ENCODE data around the gene KIAA1143. TPM values are rescaled to one million over a fixed set of nuclear protein-coding genes. Genes with fewer than 3 reads are reported as not detected.

The KIAA1143 gene
- total and polyA plus RNA-seq, 2 of the 13 experiments (the other 11 are each of a cell fraction or from before 2014, with no cell fraction given): 9.9 to 27.2 TPM

DNA sequence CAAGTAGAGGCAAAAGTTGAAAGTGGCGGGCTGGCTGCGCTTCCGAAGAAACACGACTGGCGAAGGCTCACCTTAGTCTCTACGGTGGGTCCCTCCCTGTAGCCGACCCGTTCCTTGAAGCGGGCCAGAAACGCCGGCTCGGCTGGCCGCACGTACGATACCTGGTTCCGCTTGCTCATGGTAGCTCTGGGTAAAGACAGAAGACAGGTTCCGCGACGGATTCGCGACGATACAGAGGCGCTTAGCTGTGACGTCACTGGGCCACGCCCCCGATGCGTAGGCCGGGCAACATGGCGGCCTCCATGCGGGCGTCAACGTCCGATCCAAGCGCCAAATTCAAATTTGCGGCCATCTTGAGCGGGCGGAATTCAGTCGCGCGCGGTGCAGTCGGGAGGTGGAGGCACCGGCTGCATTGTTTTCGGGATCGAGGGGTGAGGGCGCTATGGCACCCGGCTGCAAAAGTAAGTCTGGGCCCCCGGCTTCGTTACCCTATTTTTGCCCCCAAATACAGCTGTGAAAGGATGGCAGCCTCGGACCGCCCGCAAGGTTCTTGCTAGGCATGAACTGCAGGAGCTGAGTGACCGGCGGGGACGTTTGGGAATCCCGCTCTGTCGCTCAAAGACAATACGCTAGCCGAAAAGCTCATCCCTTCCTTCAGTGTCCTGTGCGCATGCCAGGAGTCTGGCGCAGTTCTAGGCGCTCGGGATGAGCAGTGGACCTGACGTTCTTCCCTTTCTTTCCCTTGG is at the start of gene KIAA1143, which contains the start of gene KIF15 (continued):
- TF ChIP-seq FOXA1 (IDR thresholded peaks at IDR 0.05) (no peak), FOXA1 (CRISPR knock-in tag; IDR thresholded peaks at IDR 0.05) (peak; percentile 35; the same call in 1 of the 2 replicates), ZNF510 (CRISPR knock-in tag; IDR thresholded peaks at IDR 0.05; ENCODE audit: low read depth) (no peak), DR1 (CRISPR knock-in tag; IDR thresholded peaks at IDR 0.05) (peak; percentile 62; the same call in 1 of the 2 replicates), ZNF17 (CRISPR knock-in tag; IDR thresholded peaks at IDR 0.05) (no peak), THAP11 (CRISPR knock-in tag; IDR thresholded peaks at IDR 0.05) (peak; percentile 92), SIN3B (IDR thresholded peaks at IDR 0.05; ENCODE audit: low read length) (peak; percentile 98), EP300 (IDR thresholded peaks at IDR 0.05; ENCODE audit: low read depth in 2 of 2, low read length in 2 of 2) (peak; percentile 8 to 37; a peak in 2 of 4 replicates), EP300 (CRISPR knock-in tag; IDR thresholded peaks at IDR 0.05; ENCODE audit: borderline replicate concordance) (no peak), PHF8 (CRISPR knock-in tag; IDR thresholded peaks at IDR 0.05) (peak; percentile 93), TAF1 (CRISPR knock-in tag; IDR thresholded peaks at IDR 0.05) (peak; percentile 80; the same call in 1 of the 2 replicates), ZKSCAN1 (IDR thresholded peaks at IDR 0.05; ENCODE audit: low read length) (no peak), ZKSCAN5 (CRISPR knock-in tag; IDR thresholded peaks at IDR 0.05) (no peak)
- TF ChIP-seq, protein P1, sequence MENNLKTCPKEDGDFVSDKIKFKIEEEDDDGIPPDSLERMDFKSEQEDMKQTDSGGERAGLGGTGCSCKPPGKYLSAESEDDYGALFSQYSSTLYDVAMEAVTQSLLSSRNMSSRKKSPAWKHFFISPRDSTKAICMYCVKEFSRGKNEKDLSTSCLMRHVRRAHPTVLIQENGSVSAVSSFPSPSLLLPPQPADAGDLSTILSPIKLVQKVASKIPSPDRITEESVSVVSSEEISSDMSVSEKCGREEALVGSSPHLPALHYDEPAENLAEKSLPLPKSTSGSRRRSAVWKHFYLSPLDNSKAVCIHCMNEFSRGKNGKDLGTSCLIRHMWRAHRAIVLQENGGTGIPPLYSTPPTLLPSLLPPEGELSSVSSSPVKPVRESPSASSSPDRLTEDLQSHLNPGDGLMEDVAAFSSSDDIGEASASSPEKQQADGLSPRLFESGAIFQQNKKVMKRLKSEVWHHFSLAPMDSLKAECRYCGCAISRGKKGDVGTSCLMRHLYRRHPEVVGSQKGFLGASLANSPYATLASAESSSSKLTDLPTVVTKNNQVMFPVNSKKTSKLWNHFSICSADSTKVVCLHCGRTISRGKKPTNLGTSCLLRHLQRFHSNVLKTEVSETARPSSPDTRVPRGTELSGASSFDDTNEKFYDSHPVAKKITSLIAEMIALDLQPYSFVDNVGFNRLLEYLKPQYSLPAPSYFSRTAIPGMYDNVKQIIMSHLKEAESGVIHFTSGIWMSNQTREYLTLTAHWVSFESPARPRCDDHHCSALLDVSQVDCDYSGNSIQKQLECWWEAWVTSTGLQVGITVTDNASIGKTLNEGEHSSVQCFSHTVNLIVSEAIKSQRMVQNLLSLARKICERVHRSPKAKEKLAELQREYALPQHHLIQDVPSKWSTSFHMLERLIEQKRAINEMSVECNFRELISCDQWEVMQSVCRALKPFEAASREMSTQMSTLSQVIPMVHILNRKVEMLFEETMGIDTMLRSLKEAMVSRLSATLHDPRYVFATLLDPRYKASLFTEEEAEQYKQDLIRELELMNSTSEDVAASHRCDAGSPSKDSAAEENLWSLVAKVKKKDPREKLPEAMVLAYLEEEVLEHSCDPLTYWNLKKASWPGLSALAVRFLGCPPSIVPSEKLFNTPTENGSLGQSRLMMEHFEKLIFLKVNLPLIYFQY (CRISPR knock-in tag; IDR thresholded peaks at IDR 0.05; ENCODE audit: borderline replicate concordance): peak; percentile 97
- TF ChIP-seq, protein P2, sequence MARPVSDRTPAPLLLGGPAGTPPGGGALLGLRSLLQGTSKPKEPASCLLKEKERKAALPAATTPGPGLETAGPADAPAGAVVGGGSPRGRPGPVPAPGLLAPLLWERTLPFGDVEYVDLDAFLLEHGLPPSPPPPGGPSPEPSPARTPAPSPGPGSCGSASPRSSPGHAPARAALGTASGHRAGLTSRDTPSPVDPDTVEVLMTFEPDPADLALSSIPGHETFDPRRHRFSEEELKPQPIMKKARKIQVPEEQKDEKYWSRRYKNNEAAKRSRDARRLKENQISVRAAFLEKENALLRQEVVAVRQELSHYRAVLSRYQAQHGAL (CRISPR knock-in tag; IDR thresholded peaks at IDR 0.05; ENCODE audit: not compliant biosample characterization): no peak
- TF ChIP-seq, protein P3, sequence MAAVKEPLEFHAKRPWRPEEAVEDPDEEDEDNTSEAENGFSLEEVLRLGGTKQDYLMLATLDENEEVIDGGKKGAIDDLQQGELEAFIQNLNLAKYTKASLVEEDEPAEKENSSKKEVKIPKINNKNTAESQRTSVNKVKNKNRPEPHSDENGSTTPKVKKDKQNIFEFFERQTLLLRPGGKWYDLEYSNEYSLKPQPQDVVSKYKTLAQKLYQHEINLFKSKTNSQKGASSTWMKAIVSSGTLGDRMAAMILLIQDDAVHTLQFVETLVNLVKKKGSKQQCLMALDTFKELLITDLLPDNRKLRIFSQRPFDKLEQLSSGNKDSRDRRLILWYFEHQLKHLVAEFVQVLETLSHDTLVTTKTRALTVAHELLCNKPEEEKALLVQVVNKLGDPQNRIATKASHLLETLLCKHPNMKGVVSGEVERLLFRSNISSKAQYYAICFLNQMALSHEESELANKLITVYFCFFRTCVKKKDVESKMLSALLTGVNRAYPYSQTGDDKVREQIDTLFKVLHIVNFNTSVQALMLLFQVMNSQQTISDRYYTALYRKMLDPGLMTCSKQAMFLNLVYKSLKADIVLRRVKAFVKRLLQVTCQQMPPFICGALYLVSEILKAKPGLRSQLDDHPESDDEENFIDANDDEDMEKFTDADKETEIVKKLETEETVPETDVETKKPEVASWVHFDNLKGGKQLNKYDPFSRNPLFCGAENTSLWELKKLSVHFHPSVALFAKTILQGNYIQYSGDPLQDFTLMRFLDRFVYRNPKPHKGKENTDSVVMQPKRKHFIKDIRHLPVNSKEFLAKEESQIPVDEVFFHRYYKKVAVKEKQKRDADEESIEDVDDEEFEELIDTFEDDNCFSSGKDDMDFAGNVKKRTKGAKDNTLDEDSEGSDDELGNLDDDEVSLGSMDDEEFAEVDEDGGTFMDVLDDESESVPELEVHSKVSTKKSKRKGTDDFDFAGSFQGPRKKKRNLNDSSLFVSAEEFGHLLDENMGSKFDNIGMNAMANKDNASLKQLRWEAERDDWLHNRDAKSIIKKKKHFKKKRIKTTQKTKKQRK (IDR thresholded peaks at IDR 0.05; ENCODE audit: low read length): no peak
- TF ChIP-seq, protein P4, sequence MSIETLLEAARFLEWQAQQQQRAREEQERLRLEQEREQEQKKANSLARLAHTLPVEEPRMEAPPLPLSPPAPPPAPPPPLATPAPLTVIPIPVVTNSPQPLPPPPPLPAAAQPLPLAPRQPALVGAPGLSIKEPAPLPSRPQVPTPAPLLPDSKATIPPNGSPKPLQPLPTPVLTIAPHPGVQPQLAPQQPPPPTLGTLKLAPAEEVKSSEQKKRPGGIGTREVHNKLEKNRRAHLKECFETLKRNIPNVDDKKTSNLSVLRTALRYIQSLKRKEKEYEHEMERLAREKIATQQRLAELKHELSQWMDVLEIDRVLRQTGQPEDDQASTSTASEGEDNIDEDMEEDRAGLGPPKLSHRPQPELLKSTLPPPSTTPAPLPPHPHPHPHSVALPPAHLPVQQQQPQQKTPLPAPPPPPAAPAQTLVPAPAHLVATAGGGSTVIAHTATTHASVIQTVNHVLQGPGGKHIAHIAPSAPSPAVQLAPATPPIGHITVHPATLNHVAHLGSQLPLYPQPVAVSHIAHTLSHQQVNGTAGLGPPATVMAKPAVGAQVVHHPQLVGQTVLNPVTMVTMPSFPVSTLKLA (IDR thresholded peaks at IDR 0.05): peak; percentile 49; the same call in 1 of the 2 replicates
- TF ChIP-seq, protein P5, sequence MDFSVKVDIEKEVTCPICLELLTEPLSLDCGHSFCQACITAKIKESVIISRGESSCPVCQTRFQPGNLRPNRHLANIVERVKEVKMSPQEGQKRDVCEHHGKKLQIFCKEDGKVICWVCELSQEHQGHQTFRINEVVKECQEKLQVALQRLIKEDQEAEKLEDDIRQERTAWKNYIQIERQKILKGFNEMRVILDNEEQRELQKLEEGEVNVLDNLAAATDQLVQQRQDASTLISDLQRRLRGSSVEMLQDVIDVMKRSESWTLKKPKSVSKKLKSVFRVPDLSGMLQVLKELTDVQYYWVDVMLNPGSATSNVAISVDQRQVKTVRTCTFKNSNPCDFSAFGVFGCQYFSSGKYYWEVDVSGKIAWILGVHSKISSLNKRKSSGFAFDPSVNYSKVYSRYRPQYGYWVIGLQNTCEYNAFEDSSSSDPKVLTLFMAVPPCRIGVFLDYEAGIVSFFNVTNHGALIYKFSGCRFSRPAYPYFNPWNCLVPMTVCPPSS (IDR thresholded peaks at IDR 0.05): no peak

All from HepG2 (cell line).